ENCODE results near the gene NADSYN1. TPM values are rescaled to one million over a fixed set of nuclear protein-coding genes. Genes with fewer than 3 reads are reported as not detected.
"Not testable (repeated sequence)": the region's sequence is repeated elsewhere in the genome, so short reads cannot be mapped to it uniquely, and the experiment has no call there.

NADSYN1 gene
- total RNA-seq, 4 donors from 2014 or later = 42.9 to 78.2 (median 64.1) TPM

DNA sequence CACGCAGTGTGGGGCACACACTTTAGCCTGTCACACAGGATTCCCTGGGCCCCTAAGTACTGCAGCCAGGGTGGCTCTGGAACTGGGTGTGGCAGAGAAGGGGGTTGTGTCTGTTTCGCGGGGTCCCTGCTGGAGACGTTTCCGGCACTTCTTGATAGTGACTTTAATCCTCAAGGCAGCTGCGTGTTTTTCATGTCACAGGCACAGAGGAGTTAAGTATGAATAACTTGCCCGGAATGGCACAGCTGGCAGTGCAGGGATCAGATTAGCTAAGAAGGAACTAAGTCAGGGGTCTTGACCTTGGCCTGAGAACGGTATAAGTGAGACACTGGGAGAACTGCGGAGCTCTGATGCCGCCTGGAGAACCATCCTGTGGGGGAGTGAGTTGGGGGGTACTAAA, 66.5 kb downstream of the NADSYN1 start:
- TF ChIP-seq, protein P1, sequence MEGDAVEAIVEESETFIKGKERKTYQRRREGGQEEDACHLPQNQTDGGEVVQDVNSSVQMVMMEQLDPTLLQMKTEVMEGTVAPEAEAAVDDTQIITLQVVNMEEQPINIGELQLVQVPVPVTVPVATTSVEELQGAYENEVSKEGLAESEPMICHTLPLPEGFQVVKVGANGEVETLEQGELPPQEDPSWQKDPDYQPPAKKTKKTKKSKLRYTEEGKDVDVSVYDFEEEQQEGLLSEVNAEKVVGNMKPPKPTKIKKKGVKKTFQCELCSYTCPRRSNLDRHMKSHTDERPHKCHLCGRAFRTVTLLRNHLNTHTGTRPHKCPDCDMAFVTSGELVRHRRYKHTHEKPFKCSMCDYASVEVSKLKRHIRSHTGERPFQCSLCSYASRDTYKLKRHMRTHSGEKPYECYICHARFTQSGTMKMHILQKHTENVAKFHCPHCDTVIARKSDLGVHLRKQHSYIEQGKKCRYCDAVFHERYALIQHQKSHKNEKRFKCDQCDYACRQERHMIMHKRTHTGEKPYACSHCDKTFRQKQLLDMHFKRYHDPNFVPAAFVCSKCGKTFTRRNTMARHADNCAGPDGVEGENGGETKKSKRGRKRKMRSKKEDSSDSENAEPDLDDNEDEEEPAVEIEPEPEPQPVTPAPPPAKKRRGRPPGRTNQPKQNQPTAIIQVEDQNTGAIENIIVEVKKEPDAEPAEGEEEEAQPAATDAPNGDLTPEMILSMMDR (IDR thresholded peaks at IDR 0.05) = no peak
- DNase-seq (ENCODE audit: low spot score) (no peak), ATAC-seq (ENCODE audit: low FRiP score) (no peak)

DNA sequence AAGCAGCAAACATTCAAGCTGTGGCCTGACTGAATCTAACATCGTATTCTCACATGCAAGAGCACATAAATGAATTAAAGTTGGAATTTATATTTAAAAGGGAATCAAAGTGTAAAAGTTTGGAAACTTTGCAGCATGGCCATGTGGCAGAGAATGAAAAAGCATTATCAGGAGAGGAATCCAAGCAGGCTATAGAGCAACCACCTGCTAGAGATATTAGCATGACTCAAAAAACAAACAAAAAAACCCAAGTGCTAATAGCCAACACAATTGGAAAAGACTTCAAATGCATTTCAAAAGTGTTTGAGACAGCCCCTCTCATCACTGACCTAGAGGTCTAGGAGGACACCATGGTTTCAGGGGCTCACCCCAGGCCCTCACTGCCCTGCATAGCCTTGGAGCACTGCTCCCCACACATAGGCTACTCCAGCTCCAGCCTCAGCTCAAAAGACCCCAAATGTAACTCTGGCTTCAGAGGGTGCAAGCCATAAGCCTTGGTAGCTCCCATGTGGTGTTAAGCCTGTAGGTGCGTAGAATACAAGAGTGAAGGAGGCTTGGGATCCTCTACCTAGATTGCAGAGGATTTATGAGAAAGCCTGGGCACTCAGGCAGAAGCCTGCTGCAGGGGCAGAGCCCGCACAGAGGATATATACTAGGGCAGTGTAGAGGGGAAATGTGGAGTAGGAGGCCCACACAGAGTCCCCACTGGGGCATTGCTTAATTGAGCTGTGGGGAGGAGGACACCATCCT, 72.4 kb downstream of the NADSYN1 start:
- DNase-seq (ENCODE audit: low spot score) = no peak
- ATAC-seq (ENCODE audit: low FRiP score) = no peak
- TF ChIP-seq, protein P1 (IDR thresholded peaks at IDR 0.05) = no peak

DNA sequence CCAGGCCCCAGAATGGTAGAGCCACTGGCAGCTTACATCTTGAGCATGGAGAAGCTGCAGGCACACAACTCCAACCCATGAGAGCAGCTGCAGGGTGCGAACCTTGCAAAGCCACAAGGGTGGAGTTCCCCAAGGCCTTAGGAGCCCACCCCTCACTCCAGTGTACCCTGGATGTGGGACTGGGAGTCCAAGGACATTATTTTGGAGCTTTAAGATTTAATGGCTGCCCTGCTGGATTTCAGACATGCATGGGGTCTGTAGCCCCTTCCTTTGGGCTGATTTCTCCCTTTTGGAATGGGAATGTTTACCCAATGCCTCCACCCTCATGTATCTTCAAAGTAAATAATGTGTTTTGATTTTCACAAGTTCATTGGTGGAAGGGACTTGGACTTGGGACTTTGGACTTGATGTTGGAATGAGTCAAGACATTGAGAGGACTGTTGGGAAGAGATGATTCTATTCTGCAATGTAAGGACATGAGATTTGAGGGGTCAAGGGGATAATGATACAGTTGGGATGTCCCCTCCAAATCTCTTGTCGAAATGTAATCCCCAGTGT, 73.0 kb downstream of the NADSYN1 start:
- no peak for DNase-seq (ENCODE audit: low spot score)
- TF ChIP-seq, protein P1 (IDR thresholded peaks at IDR 0.05) = no peak
- no peak for ATAC-seq (ENCODE audit: low FRiP score)

DNA sequence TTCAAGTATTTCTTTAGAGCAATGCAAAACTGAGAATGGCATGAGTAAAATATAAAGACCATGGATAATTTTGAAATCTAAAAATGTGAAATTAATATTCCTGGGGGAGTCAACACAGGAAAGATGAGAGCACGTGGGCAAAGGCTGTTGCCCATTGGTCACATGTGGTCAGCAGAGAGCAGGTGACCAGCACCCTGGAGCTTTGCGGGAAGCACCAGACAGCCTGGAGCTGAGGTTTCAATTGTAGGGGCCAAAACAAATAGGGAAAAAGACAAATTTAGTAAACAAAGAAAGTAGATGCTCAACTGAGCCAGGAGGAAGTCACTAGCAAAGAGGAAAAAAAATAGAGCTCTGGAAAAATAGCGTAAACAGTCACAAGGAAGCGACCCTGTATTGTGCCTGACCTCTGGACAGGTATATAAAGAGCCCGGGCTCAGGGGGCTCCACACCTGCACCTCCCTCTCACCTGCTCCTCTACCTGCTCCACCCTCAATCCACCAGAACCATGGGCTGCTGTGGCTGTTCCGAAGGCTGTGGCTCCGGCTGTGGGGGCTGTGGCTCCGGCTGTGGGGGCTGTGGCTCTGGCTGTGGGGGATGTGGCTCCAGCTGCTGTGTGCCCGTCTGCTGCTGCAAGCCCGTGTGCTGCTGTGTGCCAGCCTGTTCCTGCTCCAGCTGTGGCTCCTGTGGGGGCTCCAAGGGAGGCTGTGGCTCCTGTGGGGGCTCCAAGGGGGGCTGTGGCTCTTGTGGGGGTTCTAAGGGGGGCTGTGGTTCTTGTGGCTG, 74.0 kb downstream of the NADSYN1 start, which contains the start of gene KRTAP5-7:
Gene KRTAP5-7 (plus strand): TSS at position 472 of the 780 bp plus-strand sequence. CDS start 34 bp downstream, at position 506.
- not testable (repeated sequence) for ATAC-seq (ENCODE audit: low FRiP score); DNase-seq (ENCODE audit: low spot score)

DNA sequence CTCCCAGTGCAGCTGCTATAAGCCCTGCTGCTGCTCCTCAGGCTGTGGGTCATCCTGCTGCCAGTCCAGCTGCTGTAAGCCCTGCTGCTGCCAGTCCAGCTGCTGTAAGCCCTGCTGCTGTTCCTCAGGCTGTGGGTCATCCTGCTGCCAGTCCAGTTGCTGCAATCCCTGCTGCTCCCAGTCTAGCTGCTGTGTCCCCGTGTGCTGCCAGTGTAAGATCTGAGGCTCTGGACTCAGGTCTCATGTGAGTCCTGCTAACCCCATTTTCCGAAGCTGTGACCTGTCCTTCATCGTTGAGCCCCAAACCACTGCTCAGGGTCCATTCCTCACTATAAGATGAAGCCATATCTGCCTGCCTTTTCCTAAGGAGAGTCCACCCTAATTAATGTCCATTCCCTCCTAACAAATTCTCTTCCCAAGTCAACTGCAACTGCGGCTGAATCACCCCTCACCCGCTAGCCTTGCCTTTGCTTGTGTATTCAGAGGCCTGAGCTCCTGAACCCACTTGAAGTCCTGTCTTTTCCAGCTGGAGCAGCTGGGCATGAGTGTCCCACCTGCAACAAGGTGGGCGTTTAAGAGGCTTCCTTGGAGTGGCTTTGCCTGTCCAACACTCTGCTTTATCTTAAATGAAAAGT, 74.7 kb downstream of the NADSYN1 start:
- TF ChIP-seq, protein P1 (IDR thresholded peaks at IDR 0.05) = no peak
- no peak for DNase-seq (ENCODE audit: low spot score)
- ATAC-seq (ENCODE audit: low FRiP score) = no peak

DNA sequence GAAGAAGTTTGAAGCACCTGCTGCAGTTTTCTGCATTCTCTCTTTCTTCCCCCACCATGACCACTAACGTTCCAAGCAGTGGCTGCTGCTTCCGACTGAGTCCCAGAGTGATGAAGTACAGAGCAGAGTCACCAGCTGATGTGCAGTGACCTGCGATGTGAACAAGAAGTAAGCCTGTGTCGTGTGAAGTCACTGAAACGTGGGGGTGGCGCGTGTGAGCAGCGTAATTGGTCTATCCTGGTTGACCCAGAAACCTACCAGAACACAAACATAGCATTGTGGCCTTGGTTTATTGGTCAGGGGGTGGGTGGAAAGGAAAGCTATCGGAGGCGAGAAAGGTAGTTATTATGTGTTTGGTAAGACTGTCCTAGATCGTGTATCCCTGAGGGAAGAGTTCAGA, 77.6 kb downstream of the NADSYN1 start:
- DNase-seq (ENCODE audit: low spot score) (no peak), ATAC-seq (ENCODE audit: low FRiP score) (no peak)
- TF ChIP-seq, protein P1 (IDR thresholded peaks at IDR 0.05) = no peak

DNA sequence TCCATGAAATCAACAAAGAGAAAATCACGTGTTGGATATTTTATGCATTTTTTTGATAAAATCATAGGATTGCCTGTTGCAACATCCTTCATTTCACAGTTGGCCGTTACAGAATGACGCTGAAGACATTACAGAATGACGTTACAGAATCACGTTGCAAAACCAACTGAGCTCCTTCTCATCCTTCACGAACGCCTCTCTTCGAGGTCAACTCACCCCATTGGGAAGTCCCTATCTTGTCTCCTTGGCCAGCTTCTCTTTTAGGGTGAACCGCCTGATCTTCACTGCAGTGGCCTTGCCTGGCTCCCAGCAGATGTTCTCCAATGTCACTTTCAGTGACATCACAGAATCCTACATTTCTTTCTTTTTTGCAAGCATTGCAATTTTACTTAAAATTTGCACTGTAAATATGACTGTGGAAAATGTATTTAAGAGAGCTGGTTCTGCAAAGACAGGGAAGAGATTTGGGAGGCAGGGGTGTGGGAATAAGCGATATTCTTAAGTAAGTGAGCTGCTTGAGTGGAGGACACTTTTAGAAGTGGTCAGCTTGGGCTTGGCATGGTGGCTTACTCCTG, 79.1 kb downstream of the NADSYN1 start:
- ATAC-seq (ENCODE audit: low FRiP score) = no peak
- TF ChIP-seq, protein P1 (IDR thresholded peaks at IDR 0.05) = no peak
- DNase-seq (ENCODE audit: low spot score) = no peak

DNA sequence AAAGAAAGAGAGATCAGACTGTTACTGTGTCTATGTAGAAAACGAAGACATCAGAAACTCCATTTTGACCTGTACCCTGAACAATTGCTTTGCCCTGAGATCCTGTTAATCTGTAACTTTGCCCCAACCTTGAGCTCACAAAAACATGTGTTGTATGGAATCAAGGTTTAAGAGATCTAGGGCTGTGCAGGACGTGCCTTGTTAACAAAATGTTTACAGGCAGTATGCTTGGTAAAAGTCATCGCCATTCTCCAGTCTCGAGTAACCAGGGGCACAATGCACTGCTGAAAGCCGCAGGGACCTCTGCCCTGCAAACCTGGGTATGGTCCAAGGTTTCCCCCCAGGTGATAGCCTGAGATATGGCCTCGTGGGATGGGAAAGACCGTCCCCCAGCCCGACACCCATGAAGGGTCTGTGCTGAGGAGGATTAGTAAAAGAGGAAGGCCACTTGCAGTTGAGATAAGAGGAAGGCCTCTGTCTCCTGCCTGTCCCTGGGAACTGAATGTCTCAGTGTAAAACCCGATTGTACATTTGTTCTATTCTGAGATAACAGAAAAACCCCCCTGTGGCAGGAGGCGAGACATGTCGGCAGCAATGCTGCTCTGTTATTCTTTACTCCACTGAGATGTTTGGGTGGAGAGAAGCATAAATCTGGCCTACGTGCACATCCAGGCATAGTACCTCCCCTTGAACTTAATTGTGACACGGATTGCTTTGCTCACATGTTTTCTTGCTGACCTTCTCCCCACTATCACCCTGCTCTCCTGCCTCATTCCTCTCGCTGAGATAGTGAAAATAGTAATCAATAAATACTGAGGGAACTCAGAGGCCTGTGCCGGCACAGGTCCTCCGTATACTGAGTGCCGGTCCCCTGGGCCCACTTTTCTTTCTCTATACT, 82.0 kb downstream of the NADSYN1 start:
- DNase-seq (ENCODE audit: low spot score); ATAC-seq (ENCODE audit: low FRiP score): not testable (repeated sequence)
